WTC11 (cell line): ENCODE results near the gene FAM187B.

Experiments used
- ATF6 ChIP-seq: sonication (generic); formaldehyde crosslinking; IDR thresholded peaks from 2 replicates; pipeline ENCODE4 v1.8.1; 2023; ENCODE audit warnings: mild to moderate bottlenecking, missing genetic modification reagents
- CTCF ChIP-seq: fragments of 200-600 bp; IDR thresholded peaks from 2 replicates; pipeline ENCODE4 v1.8.0; 2022; ENCODE audit warnings: antibody characterized with exemption
- FOXP1 ChIP-seq: sonication (generic); formaldehyde crosslinking; IDR thresholded peaks from 2 replicates; pipeline ENCODE4 v1.8.0; 2022; ENCODE audit warnings: missing genetic modification reagents, mild to moderate bottlenecking, moderate library complexity, borderline replicate concordance
- HMGXB4 ChIP-seq: sonication (generic); formaldehyde crosslinking; IDR thresholded peaks from 2 replicates; pipeline ENCODE4 v1.8.1; 2023; ENCODE audit warnings: mild to moderate bottlenecking, moderate library complexity, missing genetic modification reagents
- KAT7 ChIP-seq: sonication (generic); formaldehyde crosslinking; IDR thresholded peaks from 2 replicates; pipeline ENCODE4 v1.8.1; 2023; ENCODE audit warnings: missing genetic modification reagents, mild to moderate bottlenecking, borderline replicate concordance
- MAX ChIP-seq: sonication (generic); formaldehyde crosslinking; IDR thresholded peaks from 2 replicates; pipeline ENCODE4 v1.8.0; 2022; ENCODE audit warnings: mild to moderate bottlenecking, missing genetic modification reagents
- MXD4 ChIP-seq: fragments of 250-450 bp; sonication (Bioruptor Pico); IDR thresholded peaks from 2 replicates; pipeline ENCODE4 v1.8.0; 2021; ENCODE audit warnings: mild to moderate bottlenecking, moderate library complexity, borderline replicate concordance
- MYBL2 ChIP-seq: sonication (generic); formaldehyde crosslinking; IDR thresholded peaks from 2 replicates; pipeline ENCODE4 v1.8.1; 2023; ENCODE audit warnings: mild to moderate bottlenecking, moderate library complexity, missing genetic modification reagents
- NFE2L1 ChIP-seq: sonication (generic); formaldehyde crosslinking; IDR thresholded peaks from 2 replicates; pipeline ENCODE4 v1.8.1; 2023; ENCODE audit warnings: missing genetic modification reagents
- OVOL2 ChIP-seq: fragments of 250-450 bp; sonication (Bioruptor Pico); IDR thresholded peaks from 2 replicates; pipeline ENCODE4 v1.9.0; 2021; ENCODE audit warnings: mild to moderate bottlenecking, borderline replicate concordance
- TCF7 ChIP-seq: sonication (generic); formaldehyde crosslinking; IDR thresholded peaks from 2 replicates; pipeline ENCODE4 v1.8.0; 2022; ENCODE audit warnings: mild to moderate bottlenecking, low read depth, missing genetic modification reagents, moderate library complexity
- ZNF512 ChIP-seq: sonication (generic); formaldehyde crosslinking; IDR thresholded peaks from 2 replicates; pipeline ENCODE4 v1.8.1; 2022; ENCODE audit warnings: missing genetic modification reagents, borderline replicate concordance
- ZNF671 ChIP-seq: fragments of 250-450 bp; sonication (Bioruptor Pico); IDR thresholded peaks from 2 replicates; pipeline ENCODE4 v1.8.0; 2021; ENCODE audit warnings: mild to moderate bottlenecking
- ZSCAN18 ChIP-seq: fragments of 250-450 bp; sonication (Bioruptor Pico); IDR thresholded peaks from 2 replicates; pipeline ENCODE4 v2.1.2; 2022; ENCODE audit warnings: mild to moderate bottlenecking, moderate library complexity

- no peak for TF ChIP-seq ATF6
- no peak for TF ChIP-seq CTCF
- no peak for TF ChIP-seq MYBL2 (CRISPR knock-in tag)
- no peak for TF ChIP-seq ZNF671 (CRISPR knock-in tag)
- TF ChIP-seq HMGXB4 = no peak
- no peak for TF ChIP-seq ZNF512
- no peak for TF ChIP-seq MXD4 (CRISPR knock-in tag)
- TF ChIP-seq FOXP1 (CRISPR knock-in tag) = no peak
- no peak for TF ChIP-seq MAX
- no peak for TF ChIP-seq NFE2L1 (CRISPR knock-in tag)
- no peak for TF ChIP-seq ZSCAN18 (CRISPR knock-in tag)
- TF ChIP-seq KAT7 = no peak
- TF ChIP-seq OVOL2 (CRISPR knock-in tag) = no peak
- TF ChIP-seq TCF7 (CRISPR knock-in tag) = no peak
Observed at GRCh38 chr19:35184267-35184666, 44.3 kb downstream of the FAM187B start.
